ENCODE measurements around the gene VGLL4.
"Not testable (repeated sequence)": the region's sequence is repeated elsewhere in the genome, so short reads cannot be mapped to it uniquely, and the experiment has no call there.

Gene VGLL4

GRCh38 chr3:11582191-11582968 lies 61.3 kb downstream of the VGLL4 start:
- no peak for DNase-seq

- DNase-seq: no peak
Measured at GRCh38 chr3:11581237-11582190, 62.2 kb downstream of the VGLL4 start.

- DNase-seq: no peak
Measured at GRCh38 chr3:11580645-11581044, 63.1 kb downstream of the VGLL4 start.

GRCh38 chr3:11578169-11578568 lies 65.5 kb downstream of the VGLL4 start:
- DNase-seq: no peak

GRCh38 chr3:11576453-11576852 lies 67.3 kb downstream of the VGLL4 start:
- no peak for DNase-seq

GRCh38 chr3:11575677-11576076 lies 68.0 kb downstream of the VGLL4 start:
- DNase-seq: no peak

- no peak for DNase-seq
Measured at GRCh38 chr3:11574981-11575669, 68.6 kb downstream of the VGLL4 start.

GRCh38 chr3:11572660-11573059 lies 71.1 kb downstream of the VGLL4 start:
- DNase-seq: not testable (repeated sequence)

- no peak for DNase-seq
Measured at GRCh38 chr3:11570789-11571495, 72.8 kb downstream of the VGLL4 start.

- no peak for DNase-seq
Measured at GRCh38 chr3:11570251-11570650, 73.5 kb downstream of the VGLL4 start.

GRCh38 chr3:11569156-11569741 lies 74.5 kb downstream of the VGLL4 start:
- no peak for DNase-seq

GRCh38 chr3:11568503-11569155 lies 75.1 kb downstream of the VGLL4 start:
- no peak for DNase-seq

- no peak for DNase-seq
Measured at GRCh38 chr3:11567516-11568467, 75.9 kb downstream of the VGLL4 start.

GRCh38 chr3:11566916-11567315 lies 76.8 kb downstream of the VGLL4 start:
- DNase-seq: no peak

GRCh38 chr3:11566478-11566877 lies 77.2 kb downstream of the VGLL4 start:
- no peak for DNase-seq

GRCh38 chr3:11565932-11566331 lies 77.8 kb downstream of the VGLL4 start:
- no peak for DNase-seq

GRCh38 chr3:11565492-11565891 lies 78.2 kb downstream of the VGLL4 start:
- DNase-seq: no peak

GRCh38 chr3:11565072-11565471 lies 78.6 kb downstream of the VGLL4 start:
- no peak for DNase-seq

- no peak for DNase-seq
Measured at GRCh38 chr3:11564577-11565001, 79.1 kb downstream of the VGLL4 start.

GRCh38 chr3:11563865-11564185 lies 79.9 kb downstream of the VGLL4 start:
- no peak for DNase-seq

Measured in cortex of kidney (tissue), 1 donor.